ENCODE data around the gene ERP44.

- no peak for TF ChIP-seq CTCF (IDR thresholded peaks at IDR 0.05)
- TF ChIP-seq POLR2A (IDR thresholded peaks at IDR 0.05) = no peak
Observed at GRCh38 chr9:100104314-100104713, 5.5 kb upstream of the ERP44 start.
